H1 (cell line): ENCODE results near the gene UBAP1L. TPM values are rescaled to one million over a fixed set of nuclear protein-coding genes. Genes with fewer than 3 reads are reported as not detected.

Source experiments
- GTF2F1 ChIP-seq: IDR thresholded peaks from 2 replicates; pipeline ENCODE4 v1.6.1; 2012; ENCODE audit warnings: low read depth, low read length, improper control_type of control experiment, borderline replicate concordance
- HDAC6 ChIP-seq: IDR thresholded peaks from one replicate; pipeline ENCODE4 v1.7.1; 2012; ENCODE audit warnings: low read depth, mild to moderate bottlenecking, inconsistent platforms, low read length, moderate library complexity
- JUN ChIP-seq: IDR thresholded peaks from 2 replicates; pipeline ENCODE4 v1.6.1; 2011; ENCODE audit warnings: low read depth, mild to moderate bottlenecking, improper control_type of control experiment, low read length
- MAX ChIP-seq: IDR thresholded peaks from 2 replicates; pipeline ENCODE4 v1.6.1; 2012; ENCODE audit warnings: inconsistent platforms
- RNF2 ChIP-seq: fragments of 200-900, 300-1000 bp; sonication (generic); IDR thresholded peaks from 2 replicates; pipeline ENCODE4 v1.7.1; 2016; ENCODE audit warnings: borderline replicate concordance, low read depth, mild to moderate bottlenecking, antibody characterized with exemption, low read length; ENCODE audit not compliant: poor library complexity, severe bottlenecking; ENCODE audit errors: missing control alignments
- TEAD4 ChIP-seq: IDR thresholded peaks from 2 replicates; pipeline ENCODE4 v1.6.1; 2012; ENCODE audit warnings: low read depth, low read length, inconsistent platforms, mixed read lengths
- YY1 ChIP-seq: IDR thresholded peaks from 2 replicates; pipeline ENCODE4 v1.6.1; 2011; ENCODE audit warnings: low read depth, mild to moderate bottlenecking, low read length
- polyA plus RNA-seq, 7 experiments: library from polyadenylated mRNA; depleted of rRNA in 3 of 7; stranded (reverse) in 5 of 7; unstranded in 2 of 7; fragments of >200 nt in 5 of 7; fragments of 200-250 nt in 2 of 7; gene quantifications; 1 replicate in 5 of 7; 2 replicates in 1 of 7; 4 replicates in 1 of 7; pipeline versions ENCODE4 v1.2.1 to v1.2.3, GENCODE V29; 2011 to 2013; ENCODE audit warnings: missing spikeins in 2 of 7, mixed read lengths in 2 of 7
- total RNA-seq: library from RNA; stranded (reverse); fragmentation: NEBNext Ultra II Directional; extraction: Animal tissue kit (Norgen Biotek cat#: 25700); gene quantifications from 2 replicates; pipeline ENCODE4 v1.2.1, GENCODE V29; 2021
- TF ChIP-seq, protein P1 (sequence below): fragments of 300-600 bp; sonication (generic); IDR thresholded peaks from 2 replicates; pipeline ENCODE4 v1.7.1; 2012; ENCODE audit warnings: low read length, moderate library complexity, mild to moderate bottlenecking, inconsistent platforms; ENCODE audit not compliant: insufficient replicate concordance

UBAP1L gene
- total and polyA plus RNA-seq, 2 of the 8 experiments (the other 6 are each of a cell fraction or from before 2014, with no cell fraction given), result 0.67 to 1.7 TPM

DNA sequence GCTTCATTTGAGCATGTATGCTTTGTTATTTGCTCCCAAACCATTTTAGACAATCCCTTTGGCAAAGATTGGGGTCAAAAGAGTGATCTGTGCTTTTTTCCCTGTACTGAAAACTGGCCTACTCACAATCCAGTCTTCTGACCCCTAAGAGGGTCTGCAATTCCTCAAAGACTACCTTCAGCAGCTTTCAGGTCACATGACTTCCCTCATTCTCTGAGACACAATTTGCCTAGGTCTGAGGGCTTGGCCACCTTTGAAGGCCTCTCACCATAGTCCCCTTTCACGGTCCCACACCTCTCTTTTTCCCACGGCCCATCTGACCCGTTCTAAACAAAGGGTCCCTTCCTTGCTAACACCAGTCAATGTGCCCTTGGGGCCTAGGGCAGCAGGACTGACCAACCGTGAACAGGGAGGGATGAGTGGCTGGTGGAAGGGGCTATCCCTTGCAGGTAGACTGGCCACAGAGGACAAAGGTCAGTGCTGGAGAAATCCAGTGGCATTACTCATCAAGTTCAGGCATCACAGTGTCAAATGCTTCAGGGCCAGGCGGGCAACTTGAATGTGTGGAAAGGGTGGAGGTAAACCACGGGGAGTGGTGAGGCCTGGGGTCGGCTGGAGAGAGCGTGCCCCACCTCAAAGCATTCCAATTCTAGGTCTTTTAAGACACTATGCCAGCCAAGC lies 58.0 kb downstream of the UBAP1L start (continued):
- TF ChIP-seq MAX (no peak), GTF2F1 (no peak), JUN (no peak), YY1 (no peak), RNF2 (no peak), TEAD4 (no peak), HDAC6 (no peak)
- TF ChIP-seq, protein P1, sequence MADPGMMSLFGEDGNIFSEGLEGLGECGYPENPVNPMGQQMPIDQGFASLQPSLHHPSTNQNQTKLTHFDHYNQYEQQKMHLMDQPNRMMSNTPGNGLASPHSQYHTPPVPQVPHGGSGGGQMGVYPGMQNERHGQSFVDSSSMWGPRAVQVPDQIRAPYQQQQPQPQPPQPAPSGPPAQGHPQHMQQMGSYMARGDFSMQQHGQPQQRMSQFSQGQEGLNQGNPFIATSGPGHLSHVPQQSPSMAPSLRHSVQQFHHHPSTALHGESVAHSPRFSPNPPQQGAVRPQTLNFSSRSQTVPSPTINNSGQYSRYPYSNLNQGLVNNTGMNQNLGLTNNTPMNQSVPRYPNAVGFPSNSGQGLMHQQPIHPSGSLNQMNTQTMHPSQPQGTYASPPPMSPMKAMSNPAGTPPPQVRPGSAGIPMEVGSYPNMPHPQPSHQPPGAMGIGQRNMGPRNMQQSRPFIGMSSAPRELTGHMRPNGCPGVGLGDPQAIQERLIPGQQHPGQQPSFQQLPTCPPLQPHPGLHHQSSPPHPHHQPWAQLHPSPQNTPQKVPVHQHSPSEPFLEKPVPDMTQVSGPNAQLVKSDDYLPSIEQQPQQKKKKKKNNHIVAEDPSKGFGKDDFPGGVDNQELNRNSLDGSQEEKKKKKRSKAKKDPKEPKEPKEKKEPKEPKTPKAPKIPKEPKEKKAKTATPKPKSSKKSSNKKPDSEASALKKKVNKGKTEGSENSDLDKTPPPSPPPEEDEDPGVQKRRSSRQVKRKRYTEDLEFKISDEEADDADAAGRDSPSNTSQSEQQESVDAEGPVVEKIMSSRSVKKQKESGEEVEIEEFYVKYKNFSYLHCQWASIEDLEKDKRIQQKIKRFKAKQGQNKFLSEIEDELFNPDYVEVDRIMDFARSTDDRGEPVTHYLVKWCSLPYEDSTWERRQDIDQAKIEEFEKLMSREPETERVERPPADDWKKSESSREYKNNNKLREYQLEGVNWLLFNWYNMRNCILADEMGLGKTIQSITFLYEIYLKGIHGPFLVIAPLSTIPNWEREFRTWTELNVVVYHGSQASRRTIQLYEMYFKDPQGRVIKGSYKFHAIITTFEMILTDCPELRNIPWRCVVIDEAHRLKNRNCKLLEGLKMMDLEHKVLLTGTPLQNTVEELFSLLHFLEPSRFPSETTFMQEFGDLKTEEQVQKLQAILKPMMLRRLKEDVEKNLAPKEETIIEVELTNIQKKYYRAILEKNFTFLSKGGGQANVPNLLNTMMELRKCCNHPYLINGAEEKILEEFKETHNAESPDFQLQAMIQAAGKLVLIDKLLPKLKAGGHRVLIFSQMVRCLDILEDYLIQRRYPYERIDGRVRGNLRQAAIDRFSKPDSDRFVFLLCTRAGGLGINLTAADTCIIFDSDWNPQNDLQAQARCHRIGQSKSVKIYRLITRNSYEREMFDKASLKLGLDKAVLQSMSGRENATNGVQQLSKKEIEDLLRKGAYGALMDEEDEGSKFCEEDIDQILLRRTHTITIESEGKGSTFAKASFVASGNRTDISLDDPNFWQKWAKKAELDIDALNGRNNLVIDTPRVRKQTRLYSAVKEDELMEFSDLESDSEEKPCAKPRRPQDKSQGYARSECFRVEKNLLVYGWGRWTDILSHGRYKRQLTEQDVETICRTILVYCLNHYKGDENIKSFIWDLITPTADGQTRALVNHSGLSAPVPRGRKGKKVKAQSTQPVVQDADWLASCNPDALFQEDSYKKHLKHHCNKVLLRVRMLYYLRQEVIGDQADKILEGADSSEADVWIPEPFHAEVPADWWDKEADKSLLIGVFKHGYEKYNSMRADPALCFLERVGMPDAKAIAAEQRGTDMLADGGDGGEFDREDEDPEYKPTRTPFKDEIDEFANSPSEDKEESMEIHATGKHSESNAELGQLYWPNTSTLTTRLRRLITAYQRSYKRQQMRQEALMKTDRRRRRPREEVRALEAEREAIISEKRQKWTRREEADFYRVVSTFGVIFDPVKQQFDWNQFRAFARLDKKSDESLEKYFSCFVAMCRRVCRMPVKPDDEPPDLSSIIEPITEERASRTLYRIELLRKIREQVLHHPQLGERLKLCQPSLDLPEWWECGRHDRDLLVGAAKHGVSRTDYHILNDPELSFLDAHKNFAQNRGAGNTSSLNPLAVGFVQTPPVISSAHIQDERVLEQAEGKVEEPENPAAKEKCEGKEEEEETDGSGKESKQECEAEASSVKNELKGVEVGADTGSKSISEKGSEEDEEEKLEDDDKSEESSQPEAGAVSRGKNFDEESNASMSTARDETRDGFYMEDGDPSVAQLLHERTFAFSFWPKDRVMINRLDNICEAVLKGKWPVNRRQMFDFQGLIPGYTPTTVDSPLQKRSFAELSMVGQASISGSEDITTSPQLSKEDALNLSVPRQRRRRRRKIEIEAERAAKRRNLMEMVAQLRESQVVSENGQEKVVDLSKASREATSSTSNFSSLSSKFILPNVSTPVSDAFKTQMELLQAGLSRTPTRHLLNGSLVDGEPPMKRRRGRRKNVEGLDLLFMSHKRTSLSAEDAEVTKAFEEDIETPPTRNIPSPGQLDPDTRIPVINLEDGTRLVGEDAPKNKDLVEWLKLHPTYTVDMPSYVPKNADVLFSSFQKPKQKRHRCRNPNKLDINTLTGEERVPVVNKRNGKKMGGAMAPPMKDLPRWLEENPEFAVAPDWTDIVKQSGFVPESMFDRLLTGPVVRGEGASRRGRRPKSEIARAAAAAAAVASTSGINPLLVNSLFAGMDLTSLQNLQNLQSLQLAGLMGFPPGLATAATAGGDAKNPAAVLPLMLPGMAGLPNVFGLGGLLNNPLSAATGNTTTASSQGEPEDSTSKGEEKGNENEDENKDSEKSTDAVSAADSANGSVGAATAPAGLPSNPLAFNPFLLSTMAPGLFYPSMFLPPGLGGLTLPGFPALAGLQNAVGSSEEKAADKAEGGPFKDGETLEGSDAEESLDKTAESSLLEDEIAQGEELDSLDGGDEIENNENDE, result no peak
